ENCODE data around the gene DCUN1D2. TPM values are rescaled to one million over a fixed set of nuclear protein-coding genes. Genes with fewer than 3 reads are reported as not detected.
A peak's percentile ranks its signal among the peaks of the same experiment; 100 is the strongest.

The DCUN1D2 gene
- 10 to 100 TPM; 18.5 to 24.4 TPM for total RNA-seq

GRCh38 chr13:113490496-113491417, at the start of gene DCUN1D2:
TSS of gene DCUN1D2 (minus strand) at chr13:113490711. CDS start at chr13:113490669, 42 bp downstream.
- Mint-ChIP-seq H3K9me3 (no peaks in the 10 kb centered on the region), H3K27me3 (no peaks in the 10 kb centered on the region), H3K4me3 (peak within 1 kb of the TSS; percentile 93), H3K4me1 (peaks cover 43% of the 10 kb centered on the region), H3K36me3 (ENCODE audit: low read depth) (peaks cover 29% of the 10 kb centered on the region), H3K27ac (peak within 1 kb of the TSS; percentile 87)
- ATAC-seq (replicated peaks): peak; percentile 80

- no peak overlapping the region for H3K4me3 Mint-ChIP-seq
- no peaks in the 10 kb centered on the region for H3K9me3 Mint-ChIP-seq
- H3K36me3 Mint-ChIP-seq (ENCODE audit: low read depth): peaks cover 18% of the 10 kb centered on the region
- no peaks in the 10 kb centered on the region for H3K27me3 Mint-ChIP-seq
- no peak overlapping the region for H3K27ac Mint-ChIP-seq
- peaks cover 4% of the 10 kb centered on the region for H3K4me1 Mint-ChIP-seq
- ATAC-seq (replicated peaks): no peak
Observed at GRCh38 chr13:113539822-113540221, 49.3 kb upstream of the DCUN1D2 start.

- Mint-ChIP-seq H3K27me3 (no peaks in the 10 kb centered on the region), H3K9me3 (no peaks in the 10 kb centered on the region), H3K4me1 (peaks cover 4% of the 10 kb centered on the region), H3K4me3 (no peak overlapping the region), H3K27ac (no peak overlapping the region), H3K36me3 (ENCODE audit: low read depth) (peaks cover 18% of the 10 kb centered on the region)
- no peak for ATAC-seq (replicated peaks)
Observed at GRCh38 chr13:113539176-113539575, 48.7 kb upstream of the DCUN1D2 start.

- H3K36me3 Mint-ChIP-seq (ENCODE audit: low read depth): peaks cover 22% of the 10 kb centered on the region
- H3K27ac Mint-ChIP-seq: no peak overlapping the region
- no peaks in the 10 kb centered on the region for H3K9me3 Mint-ChIP-seq
- no peak for ATAC-seq (replicated peaks)
- H3K4me1 Mint-ChIP-seq: peaks cover 3% of the 10 kb centered on the region
- no peaks in the 10 kb centered on the region for H3K27me3 Mint-ChIP-seq
- H3K4me3 Mint-ChIP-seq: no peak overlapping the region
Observed at GRCh38 chr13:113538689-113539058, 48.2 kb upstream of the DCUN1D2 start.

GRCh38 chr13:113537909-113538688, 47.6 kb upstream of the DCUN1D2 start:
- H3K4me3 Mint-ChIP-seq: no peak overlapping the region
- peaks cover 24% of the 10 kb centered on the region for H3K36me3 Mint-ChIP-seq (ENCODE audit: low read depth)
- no peaks in the 10 kb centered on the region for H3K4me1 Mint-ChIP-seq
- no peaks in the 10 kb centered on the region for H3K9me3 Mint-ChIP-seq
- H3K27ac Mint-ChIP-seq: no peak overlapping the region
- no peak for ATAC-seq (replicated peaks)
- H3K27me3 Mint-ChIP-seq: no peaks in the 10 kb centered on the region

- H3K27ac Mint-ChIP-seq: no peak overlapping the region
Observed at GRCh38 chr13:113537205-113537604, 46.7 kb upstream of the DCUN1D2 start.

GRCh38 chr13:113536461-113537110, 46.1 kb upstream of the DCUN1D2 start:
- no peaks in the 10 kb centered on the region for H3K4me1 Mint-ChIP-seq
- no peaks in the 10 kb centered on the region for H3K27me3 Mint-ChIP-seq
- H3K36me3 Mint-ChIP-seq (ENCODE audit: low read depth): peaks cover 28% of the 10 kb centered on the region
- no peaks in the 10 kb centered on the region for H3K9me3 Mint-ChIP-seq
- no peak overlapping the region for H3K27ac Mint-ChIP-seq
- no peak overlapping the region for H3K4me3 Mint-ChIP-seq
- no peak for ATAC-seq (replicated peaks)

More at GRCh38 chr13:113537205-113537604, 46.7 kb upstream of the DCUN1D2 start:
- Mint-ChIP-seq H3K4me1 (no peaks in the 10 kb centered on the region), H3K9me3 (no peaks in the 10 kb centered on the region), H3K36me3 (ENCODE audit: low read depth) (peaks cover 24% of the 10 kb centered on the region), H3K27me3 (no peaks in the 10 kb centered on the region), H3K4me3 (no peak overlapping the region)
- ATAC-seq (replicated peaks): no peak

GRCh38 chr13:113535381-113535781, 44.9 kb upstream of the DCUN1D2 start:
- H3K4me3 Mint-ChIP-seq: no peak overlapping the region
- ATAC-seq (replicated peaks): no peak
- H3K9me3 Mint-ChIP-seq: no peaks in the 10 kb centered on the region
- peaks cover 26% of the 10 kb centered on the region for H3K36me3 Mint-ChIP-seq (ENCODE audit: low read depth)
- H3K27me3 Mint-ChIP-seq: no peaks in the 10 kb centered on the region
- no peak overlapping the region for H3K27ac Mint-ChIP-seq
- H3K4me1 Mint-ChIP-seq: no peaks in the 10 kb centered on the region

- Mint-ChIP-seq H3K27me3 (no peaks in the 10 kb centered on the region), H3K27ac (no peak overlapping the region), H3K9me3 (no peaks in the 10 kb centered on the region), H3K4me1 (no peaks in the 10 kb centered on the region), H3K4me3 (no peak overlapping the region), H3K36me3 (ENCODE audit: low read depth) (peaks cover 25% of the 10 kb centered on the region)
- no peak for ATAC-seq (replicated peaks)
Observed at GRCh38 chr13:113534236-113534860, 43.8 kb upstream of the DCUN1D2 start.

- ATAC-seq (replicated peaks): no peak
- Mint-ChIP-seq H3K4me3 (no peak overlapping the region), H3K27me3 (no peaks in the 10 kb centered on the region), H3K27ac (no peak overlapping the region), H3K4me1 (no peaks in the 10 kb centered on the region), H3K9me3 (no peaks in the 10 kb centered on the region), H3K36me3 (ENCODE audit: low read depth) (peaks cover 34% of the 10 kb centered on the region)
Observed at GRCh38 chr13:113533161-113533840, 42.8 kb upstream of the DCUN1D2 start.

- no peak for ATAC-seq (replicated peaks)
- Mint-ChIP-seq H3K27ac (no peak overlapping the region), H3K36me3 (ENCODE audit: low read depth) (peaks cover 44% of the 10 kb centered on the region), H3K27me3 (no peaks in the 10 kb centered on the region), H3K9me3 (no peaks in the 10 kb centered on the region), H3K4me3 (no peak overlapping the region), H3K4me1 (no peaks in the 10 kb centered on the region)
Observed at GRCh38 chr13:113532156-113532806, 41.8 kb upstream of the DCUN1D2 start.

GRCh38 chr13:113531041-113531873, 40.7 kb upstream of the DCUN1D2 start:
- no peaks in the 10 kb centered on the region for H3K4me1 Mint-ChIP-seq
- no peaks in the 10 kb centered on the region for H3K27me3 Mint-ChIP-seq
- H3K9me3 Mint-ChIP-seq: no peaks in the 10 kb centered on the region
- no peak overlapping the region for H3K27ac Mint-ChIP-seq
- ATAC-seq (replicated peaks): no peak
- no peak overlapping the region for H3K4me3 Mint-ChIP-seq
- peaks cover 51% of the 10 kb centered on the region for H3K36me3 Mint-ChIP-seq (ENCODE audit: low read depth)

GRCh38 chr13:113528813-113529180, 38.3 kb upstream of the DCUN1D2 start:
- H3K4me1 Mint-ChIP-seq: no peaks in the 10 kb centered on the region
- peaks cover 60% of the 10 kb centered on the region for H3K36me3 Mint-ChIP-seq (ENCODE audit: low read depth)
- ATAC-seq (replicated peaks): no peak
- H3K27me3 Mint-ChIP-seq: no peaks in the 10 kb centered on the region
- no peak overlapping the region for H3K4me3 Mint-ChIP-seq
- no peaks in the 10 kb centered on the region for H3K9me3 Mint-ChIP-seq
- no peak overlapping the region for H3K27ac Mint-ChIP-seq
